ENCODE results near the gene GATD1.

DNA sequence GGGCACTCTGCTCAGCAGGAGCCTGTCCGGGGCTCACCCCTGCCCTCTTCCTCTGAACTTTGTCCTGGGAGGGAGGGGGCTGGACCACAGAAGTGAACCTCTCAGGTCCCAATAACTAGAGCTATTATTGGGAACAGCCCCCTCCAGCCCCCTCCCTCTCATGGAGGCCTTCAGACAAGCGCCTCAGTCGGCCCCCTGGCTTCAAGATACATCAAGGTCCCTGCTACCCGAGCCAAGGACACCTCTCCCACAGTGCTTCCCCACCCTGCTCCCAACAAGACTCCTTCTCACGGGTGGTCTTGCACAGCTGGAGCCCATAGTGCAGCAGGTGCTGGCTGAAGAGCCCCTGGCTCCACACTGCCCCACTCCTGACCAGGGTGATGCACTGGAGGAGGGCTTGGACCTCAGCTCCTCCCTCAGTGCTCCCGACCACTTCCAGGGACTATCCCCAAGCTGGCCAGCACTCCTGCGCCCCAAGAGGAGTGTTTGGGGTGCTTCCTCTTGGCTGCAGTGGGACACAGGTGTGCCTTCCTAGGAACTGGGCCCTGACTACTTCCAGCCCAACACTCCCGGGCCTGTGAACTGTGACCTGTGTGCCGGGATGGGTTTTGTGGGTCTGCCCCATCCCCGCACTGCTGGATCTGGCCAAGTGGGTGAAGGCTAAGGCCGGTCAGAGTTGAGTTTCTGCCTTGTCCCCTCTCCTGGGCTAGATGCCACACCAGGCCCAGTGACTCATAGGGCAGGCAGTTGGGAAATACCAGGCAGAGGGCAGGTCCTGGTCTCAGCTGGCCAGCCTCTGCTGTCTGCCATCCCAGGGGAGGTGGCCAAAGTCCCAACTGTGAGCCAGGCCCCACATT, 43.6 kb upstream of the GATD1 start:
- TF ChIP-seq EP300 (IDR thresholded peaks at IDR 0.05): peak in 1 of 2 donors; percentile 86
- TF ChIP-seq, protein P1, sequence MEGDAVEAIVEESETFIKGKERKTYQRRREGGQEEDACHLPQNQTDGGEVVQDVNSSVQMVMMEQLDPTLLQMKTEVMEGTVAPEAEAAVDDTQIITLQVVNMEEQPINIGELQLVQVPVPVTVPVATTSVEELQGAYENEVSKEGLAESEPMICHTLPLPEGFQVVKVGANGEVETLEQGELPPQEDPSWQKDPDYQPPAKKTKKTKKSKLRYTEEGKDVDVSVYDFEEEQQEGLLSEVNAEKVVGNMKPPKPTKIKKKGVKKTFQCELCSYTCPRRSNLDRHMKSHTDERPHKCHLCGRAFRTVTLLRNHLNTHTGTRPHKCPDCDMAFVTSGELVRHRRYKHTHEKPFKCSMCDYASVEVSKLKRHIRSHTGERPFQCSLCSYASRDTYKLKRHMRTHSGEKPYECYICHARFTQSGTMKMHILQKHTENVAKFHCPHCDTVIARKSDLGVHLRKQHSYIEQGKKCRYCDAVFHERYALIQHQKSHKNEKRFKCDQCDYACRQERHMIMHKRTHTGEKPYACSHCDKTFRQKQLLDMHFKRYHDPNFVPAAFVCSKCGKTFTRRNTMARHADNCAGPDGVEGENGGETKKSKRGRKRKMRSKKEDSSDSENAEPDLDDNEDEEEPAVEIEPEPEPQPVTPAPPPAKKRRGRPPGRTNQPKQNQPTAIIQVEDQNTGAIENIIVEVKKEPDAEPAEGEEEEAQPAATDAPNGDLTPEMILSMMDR (IDR thresholded peaks at IDR 0.05): no peak

Data from tibial nerve (tissue), 4 donors.